Measurements from ENCODE around the gene CDH23. TPM values are rescaled to one million over a fixed set of nuclear protein-coding genes. Genes with fewer than 3 reads are reported as not detected.

The CDH23 gene
- total RNA-seq, 1 donor from 2014 or later = 20.9 TPM

DNA sequence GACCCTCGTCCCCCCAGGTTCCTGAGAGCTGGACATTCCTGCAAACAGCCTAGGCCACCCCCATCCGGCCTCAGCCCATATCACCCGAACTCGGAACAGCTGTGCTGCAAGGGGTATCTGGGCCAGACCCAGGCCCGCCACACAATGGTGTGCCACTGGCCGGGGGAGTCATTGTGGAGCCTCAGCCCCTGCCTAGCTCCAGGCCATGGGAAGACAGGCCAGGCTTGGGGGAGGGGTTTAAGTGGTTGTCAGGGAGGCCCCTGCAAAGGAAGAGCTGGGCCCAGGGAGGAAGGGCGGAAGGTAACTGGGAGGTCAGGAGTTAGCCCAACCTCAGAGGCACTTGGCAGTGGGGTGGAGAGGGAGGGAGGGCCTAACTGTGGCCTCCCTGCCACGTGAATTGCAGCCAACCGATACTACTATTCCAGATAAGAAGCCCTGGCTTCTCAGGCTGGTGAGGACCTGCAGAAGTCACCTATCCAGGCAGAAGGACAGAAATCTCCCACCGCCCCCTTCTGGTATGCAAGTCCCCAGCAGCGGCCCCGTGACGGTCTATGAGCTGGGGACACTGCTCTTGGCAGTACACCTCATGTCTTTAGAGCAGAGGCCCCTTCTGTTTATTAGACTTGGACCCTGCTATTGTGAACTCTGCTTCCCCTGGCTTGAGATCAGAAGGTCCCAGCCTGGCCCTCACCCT is 349.8 kb downstream of the CDH23 start:
- ATAC-seq (peak; percentile 61), DNase-seq (ENCODE audit: low spot score) (no peak)

DNA sequence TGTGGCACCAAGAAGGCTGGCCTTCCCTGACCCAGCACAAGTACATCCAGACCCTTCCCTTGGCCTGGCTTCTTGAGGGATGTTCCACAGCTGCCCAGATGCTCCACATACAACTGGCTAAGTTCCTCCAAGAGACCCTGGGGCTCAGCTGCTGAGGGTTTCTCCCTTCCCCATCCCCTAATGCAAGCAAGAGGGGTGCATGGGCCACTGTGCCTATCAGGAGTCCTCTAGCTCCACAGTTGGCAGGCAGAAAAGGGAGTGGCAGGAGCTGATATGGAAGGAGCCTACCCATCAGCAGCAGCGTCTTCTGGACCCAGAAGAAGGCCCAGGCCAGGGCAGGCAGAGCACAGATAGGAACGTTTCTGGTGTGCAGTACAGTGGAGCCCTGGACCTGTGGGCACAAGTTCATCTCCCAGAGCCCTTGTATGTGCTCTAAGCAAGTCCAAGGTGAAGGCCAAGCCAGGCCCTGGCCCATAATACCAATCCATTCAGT is 350.4 kb downstream of the CDH23 start:
- no peak for DNase-seq (ENCODE audit: low spot score)
- no peak for ATAC-seq

DNA sequence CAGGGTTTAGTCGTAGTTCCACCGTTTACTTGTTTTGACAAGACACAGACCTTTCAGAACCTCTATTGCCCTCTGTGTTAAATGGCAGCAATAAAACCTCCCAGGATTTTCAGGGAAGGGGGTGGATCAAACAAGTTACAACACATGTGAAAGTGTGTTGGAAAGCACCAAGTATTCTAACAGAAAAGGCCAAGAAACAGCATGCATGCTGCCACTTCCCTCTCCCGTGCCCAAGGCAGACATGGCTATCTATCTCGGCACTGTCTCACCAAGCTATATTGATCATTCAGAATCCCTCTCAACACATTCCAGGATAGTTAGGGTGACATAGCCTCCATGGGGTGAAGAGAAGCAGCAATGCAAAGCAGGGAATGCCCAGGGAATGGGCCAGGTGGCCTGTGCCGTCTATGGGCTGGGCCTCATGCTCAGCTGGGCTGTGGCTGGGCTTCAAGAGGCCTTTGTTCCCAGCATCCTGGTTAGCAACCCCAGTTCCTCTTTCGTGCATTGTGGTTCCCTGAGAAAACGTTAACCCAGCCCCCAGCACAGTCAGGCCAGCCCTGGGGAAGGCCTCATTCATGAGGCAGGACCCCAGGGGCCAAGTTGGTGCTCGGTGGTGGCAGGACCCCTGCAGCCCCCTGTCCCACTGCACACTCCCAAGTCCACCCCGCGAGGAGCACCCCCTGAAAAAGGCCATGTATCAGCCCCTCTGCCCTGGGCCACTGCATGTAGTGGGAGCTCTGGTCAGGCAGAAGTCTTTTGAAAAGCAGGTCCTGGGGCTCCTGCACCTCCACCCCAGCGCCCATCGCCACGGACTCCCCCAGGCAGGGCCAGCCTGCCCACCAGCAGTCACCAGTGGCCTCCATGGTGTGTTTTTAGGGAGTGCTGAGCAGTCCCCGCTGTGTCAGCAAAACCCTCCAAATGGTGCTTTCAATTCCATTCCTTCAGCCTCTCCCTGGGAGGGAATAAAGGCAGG is 351.1 kb downstream of the CDH23 start:
- DNase-seq (ENCODE audit: low spot score) (no peak), ATAC-seq (peak; percentile 21)

DNA sequence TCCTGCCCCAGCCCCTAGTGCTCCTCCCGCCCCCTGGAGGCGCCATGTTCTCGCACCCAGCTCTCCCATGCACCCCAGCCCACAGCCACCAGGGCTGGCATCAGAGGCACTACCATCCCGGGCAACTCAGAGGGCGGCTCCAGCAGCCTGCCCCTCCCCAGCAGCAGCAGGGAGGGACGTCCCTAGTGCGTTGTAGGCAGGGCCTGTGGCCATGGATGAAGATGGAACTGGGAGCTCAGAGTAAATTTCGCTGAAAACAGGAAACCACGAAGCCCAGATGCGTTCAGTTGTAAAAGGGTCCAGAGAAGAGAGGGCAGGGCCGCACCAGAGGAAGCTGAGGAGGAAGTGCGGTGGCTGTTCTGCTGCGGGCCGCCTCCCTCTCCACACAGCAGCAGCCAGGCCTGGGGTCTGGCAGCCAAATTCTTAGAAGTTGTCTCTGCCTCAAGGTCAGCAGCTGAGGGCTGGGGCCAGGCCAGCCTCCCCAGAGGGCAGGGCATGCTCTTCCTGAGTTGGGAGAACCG is 352.0 kb downstream of the CDH23 start:
- DNase-seq (ENCODE audit: low spot score) = no peak

DNA sequence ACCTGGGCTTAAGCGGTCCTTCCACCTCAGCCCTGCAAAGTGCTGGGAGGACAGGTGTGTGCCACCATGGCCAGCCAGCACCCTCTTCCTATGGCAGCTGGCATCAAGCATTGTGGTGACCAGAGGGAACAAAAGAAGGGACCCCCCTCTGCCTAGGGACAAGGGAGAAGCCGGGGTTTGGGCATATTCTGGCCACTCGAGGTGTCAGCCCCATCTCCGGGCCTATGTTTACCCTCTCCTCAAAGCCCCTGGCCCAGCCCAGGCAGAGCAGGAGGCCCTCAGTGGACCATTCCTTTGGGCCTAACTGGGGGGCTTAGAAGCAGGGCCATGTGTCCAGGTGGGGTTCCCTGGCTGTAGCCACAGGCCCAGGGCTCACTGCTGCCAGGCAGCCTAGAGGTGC is 352.7 kb downstream of the CDH23 start:
- DNase-seq (ENCODE audit: low spot score) (no peak), ATAC-seq (no peak)

More for the DNA sequence above, 352.0 kb downstream of the CDH23 start:
- ATAC-seq = peak; percentile 60

- DNase-seq (ENCODE audit: low spot score) (no peak), ATAC-seq (no peak)
Observed at GRCh38 chr10:71750124-71750841, 353.6 kb downstream of the CDH23 start.

- no peak for ATAC-seq
- no peak for DNase-seq (ENCODE audit: low spot score)
Observed at GRCh38 chr10:71750986-71751385, 354.3 kb downstream of the CDH23 start.

DNA sequence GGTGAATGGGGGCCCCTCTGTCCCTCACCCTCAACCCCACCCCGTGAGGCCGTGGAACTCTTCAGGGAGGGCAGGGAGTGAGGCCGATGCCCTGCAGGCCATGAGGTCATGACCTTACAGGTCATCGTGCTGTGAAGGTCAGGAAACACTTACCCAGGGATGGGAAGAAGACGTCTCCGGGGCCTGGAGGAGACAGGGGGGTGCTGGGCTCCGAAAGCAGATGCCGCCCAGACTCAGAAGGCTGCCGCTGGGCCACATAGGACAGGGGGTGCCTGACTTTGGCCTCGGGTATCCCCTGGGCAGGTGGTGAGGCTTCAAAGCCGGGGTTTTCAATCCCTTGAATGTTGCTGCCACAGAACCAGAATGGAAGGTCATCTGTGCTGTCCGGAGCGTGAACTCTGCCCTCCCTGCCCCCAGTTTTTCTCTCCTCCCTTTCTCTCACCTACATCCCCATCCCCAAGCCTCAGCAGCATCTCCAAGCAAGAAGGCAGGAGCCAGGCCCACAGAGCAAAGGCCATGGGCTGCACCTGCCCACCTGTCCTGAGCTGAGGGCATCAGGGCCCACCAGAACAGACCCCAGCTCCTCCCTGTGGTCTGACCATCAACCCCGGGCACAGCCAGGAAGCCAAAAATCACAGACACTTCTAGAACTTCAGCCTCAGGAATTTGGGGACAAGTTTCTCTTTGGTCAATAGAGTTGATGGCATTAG is 354.9 kb downstream of the CDH23 start:
- DNase-seq (ENCODE audit: low spot score) (no peak), ATAC-seq (no peak)

GRCh38 chr10:71752391-71753090 is 355.8 kb downstream of the CDH23 start:
- no peak for ATAC-seq
- DNase-seq (ENCODE audit: low spot score) = no peak

GRCh38 chr10:71753091-71753959 is 356.6 kb downstream of the CDH23 start:
- ATAC-seq (peak; percentile 17), DNase-seq (ENCODE audit: low spot score) (no peak)

DNA sequence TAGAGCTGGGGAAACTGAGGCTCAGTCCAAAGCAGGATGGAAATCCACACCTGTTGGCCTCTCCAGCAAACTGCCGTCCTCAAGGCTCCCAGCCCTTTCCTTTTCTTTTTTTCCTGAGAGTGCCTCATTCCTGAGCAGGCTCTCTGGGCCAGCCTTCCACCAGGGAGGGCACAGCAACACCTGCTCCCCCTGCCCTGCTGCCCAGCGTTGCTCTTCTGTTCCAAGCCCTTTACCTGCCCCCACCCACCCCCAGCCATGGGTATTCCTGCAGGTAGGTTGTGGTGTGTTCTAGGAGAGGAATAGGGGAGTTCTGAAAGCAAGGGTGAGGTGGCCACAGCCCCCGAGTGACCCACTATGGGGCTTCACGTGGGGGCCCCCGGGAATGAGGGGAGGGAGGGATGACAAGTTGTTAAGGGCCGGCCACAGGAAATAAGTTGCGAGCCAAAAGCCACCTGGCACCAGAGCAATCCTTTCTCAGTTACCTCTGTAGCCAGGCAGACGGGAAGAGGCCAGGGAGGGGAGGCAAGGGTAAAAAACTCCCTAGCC is 357.3 kb downstream of the CDH23 start:
- no peak for DNase-seq (ENCODE audit: low spot score)

GRCh38 chr10:71754562-71754961 is 357.8 kb downstream of the CDH23 start:
- ATAC-seq (peak; percentile 47), DNase-seq (ENCODE audit: low spot score) (no peak)

More for the DNA sequence above, 357.3 kb downstream of the CDH23 start:
- ATAC-seq = no peak

DNA sequence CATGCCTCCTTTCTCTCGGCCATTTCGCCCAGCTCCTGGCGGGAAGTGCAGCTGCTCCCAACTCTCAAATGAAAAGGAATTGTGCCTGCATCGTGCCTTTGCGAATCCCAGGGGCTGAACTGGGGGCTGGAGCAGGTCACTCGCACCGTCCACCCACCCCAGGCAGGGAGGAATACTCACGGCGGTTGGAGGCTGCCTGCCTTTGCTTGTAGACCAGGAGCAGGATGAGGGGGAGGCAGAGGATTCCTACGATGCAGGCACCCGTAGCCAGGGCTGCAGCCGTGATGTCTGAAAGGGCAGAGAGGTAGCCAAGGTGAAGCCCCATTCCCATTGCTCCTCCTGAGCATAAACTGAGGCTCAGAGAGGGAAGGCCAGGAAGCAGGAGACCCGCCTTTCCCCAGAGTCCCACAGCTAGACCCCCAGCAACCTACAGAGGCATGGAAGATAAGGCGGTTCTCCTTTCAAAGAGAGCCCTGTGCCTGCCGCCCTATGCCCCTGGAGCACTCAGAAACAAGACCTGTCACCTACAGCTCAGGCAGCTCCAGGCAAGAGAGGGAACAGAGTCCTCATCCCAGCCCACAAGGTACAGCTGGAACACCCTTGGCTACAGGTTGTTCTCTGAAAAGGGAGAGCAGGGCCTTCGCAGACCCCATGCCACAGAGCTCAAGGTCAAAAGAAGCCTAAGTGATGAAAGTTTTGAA is 358.6 kb downstream of the CDH23 start:
- ATAC-seq = no peak
- DNase-seq (ENCODE audit: low spot score) = no peak

DNA sequence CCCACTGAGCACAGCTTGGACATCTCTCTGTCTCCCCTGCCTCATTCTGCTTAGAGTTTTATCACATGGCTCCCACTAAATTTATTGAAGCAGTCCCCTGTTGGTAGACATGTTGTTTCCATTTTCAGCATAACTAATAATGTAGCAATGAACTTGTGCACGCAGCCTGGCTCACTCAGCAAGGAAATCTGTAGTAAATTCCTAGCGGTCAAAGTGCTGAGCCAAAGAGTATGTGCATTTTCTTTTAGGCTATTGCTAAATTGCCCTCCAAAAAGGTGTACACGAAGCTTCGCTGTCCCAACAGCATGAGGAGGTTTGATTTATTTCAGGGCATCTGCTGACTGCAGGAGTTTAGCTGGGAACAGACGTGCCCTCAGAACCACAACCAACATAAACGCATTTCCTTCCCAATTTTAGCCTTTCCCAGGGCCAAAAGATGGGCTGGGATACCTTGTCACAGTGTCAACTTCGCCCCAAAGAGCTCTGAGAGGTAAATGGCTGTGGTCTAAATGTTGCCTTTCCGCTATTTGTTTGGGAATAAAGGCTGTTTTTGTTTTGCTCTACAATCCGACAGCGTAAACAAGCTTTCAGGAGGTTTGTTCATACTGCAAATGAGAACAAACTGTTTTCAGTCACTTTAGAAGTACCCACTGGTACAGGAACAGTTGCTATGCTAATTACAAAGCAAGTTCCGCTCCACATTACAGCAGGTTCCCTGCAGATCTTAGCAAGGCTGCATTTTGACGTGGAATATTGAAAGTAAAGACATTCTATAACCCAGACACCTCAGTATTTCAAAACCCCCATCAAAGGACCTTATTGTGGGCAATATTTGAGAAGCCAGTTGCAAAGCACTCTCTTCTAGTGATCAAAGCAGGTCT is 359.8 kb downstream of the CDH23 start:
- no peak for DNase-seq (ENCODE audit: low spot score)
- no peak for ATAC-seq

GRCh38 chr10:71757399-71757922 is 360.7 kb downstream of the CDH23 start:
- DNase-seq (ENCODE audit: low spot score) (no peak), ATAC-seq (no peak)

GRCh38 chr10:71761105-71761511 is 364.4 kb downstream of the CDH23 start:
- ATAC-seq = no peak
- no peak for DNase-seq (ENCODE audit: low spot score)

Data from left lobe of liver (tissue), 2 donors.